GM12874 (cell line): ENCODE results near the gene CELF2.

Experiments used
- CTCF ChIP-seq: IDR thresholded peaks from 2 replicates; pipeline ENCODE4 v1.5.1; 2011; ENCODE audit warnings: low read depth, mild to moderate bottlenecking, control low read depth, low read length, moderate library complexity; ENCODE audit not compliant: insufficient read depth

Gene CELF2

GRCh38 chr10:11050301-11051287 is 32.9 kb downstream of the CELF2 start:
- TF ChIP-seq CTCF: no peak

- no peak for TF ChIP-seq CTCF
Observed at GRCh38 chr10:11057018-11057417, 39.3 kb downstream of the CELF2 start.

GRCh38 chr10:11057448-11057847 is 39.8 kb downstream of the CELF2 start:
- no peak for TF ChIP-seq CTCF

GRCh38 chr10:11057994-11058393 is 40.3 kb downstream of the CELF2 start:
- no peak for TF ChIP-seq CTCF

- no peak for TF ChIP-seq CTCF
Observed at GRCh38 chr10:11058965-11059364, 41.3 kb downstream of the CELF2 start.

GRCh38 chr10:11063856-11064255 is 46.2 kb downstream of the CELF2 start:
- TF ChIP-seq CTCF: no peak

GRCh38 chr10:11064832-11065231 is 47.2 kb downstream of the CELF2 start:
- no peak for TF ChIP-seq CTCF
